PC-9 (cell line): Measurements from ENCODE around the gene RAE1.

Experiments used
- EZH2 ChIP-seq: fragments of 200-600 bp; sonication (generic); IDR thresholded peaks from 2 replicates; pipeline ENCODE4 v1.8.0; 2017; ENCODE audit warnings: antibody characterized with exemption, low read depth
- TF ChIP-seq, protein P1 (sequence below): fragments of 200-600 bp; sonication (generic); conservative IDR thresholded peaks from 2 replicates; pipeline ENCODE4 v1.6.1; 2017; ENCODE audit warnings: mixed run types, antibody characterized with exemption, mild to moderate bottlenecking, moderate library complexity

DNA sequence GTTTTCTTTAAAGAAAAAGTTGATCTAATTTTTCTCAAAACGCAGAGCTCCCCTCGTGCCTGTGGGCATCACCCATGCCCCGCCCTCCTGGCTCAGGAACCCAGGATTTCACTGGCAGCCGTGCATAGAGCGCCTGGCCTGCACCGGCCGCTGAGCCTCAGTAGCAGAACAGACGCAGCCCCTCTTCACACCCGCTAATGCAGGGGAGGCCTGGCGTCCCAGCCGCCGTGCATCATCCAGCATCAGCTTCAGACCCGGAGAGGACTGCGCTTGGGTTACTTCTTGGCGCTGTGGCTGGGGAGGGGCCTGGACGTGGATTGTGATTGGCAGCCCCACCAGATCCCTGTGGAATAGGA is 58.2 kb downstream of the RAE1 start:
- TF ChIP-seq EZH2, result no peak
- TF ChIP-seq, protein P1, sequence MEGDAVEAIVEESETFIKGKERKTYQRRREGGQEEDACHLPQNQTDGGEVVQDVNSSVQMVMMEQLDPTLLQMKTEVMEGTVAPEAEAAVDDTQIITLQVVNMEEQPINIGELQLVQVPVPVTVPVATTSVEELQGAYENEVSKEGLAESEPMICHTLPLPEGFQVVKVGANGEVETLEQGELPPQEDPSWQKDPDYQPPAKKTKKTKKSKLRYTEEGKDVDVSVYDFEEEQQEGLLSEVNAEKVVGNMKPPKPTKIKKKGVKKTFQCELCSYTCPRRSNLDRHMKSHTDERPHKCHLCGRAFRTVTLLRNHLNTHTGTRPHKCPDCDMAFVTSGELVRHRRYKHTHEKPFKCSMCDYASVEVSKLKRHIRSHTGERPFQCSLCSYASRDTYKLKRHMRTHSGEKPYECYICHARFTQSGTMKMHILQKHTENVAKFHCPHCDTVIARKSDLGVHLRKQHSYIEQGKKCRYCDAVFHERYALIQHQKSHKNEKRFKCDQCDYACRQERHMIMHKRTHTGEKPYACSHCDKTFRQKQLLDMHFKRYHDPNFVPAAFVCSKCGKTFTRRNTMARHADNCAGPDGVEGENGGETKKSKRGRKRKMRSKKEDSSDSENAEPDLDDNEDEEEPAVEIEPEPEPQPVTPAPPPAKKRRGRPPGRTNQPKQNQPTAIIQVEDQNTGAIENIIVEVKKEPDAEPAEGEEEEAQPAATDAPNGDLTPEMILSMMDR, result no peak
